Thymus (tissue), 11 donors: ENCODE measurements around the gene NADK. TPM values are rescaled to one million over a fixed set of nuclear protein-coding genes. Genes with fewer than 3 reads are reported as not detected.
A peak's percentile ranks its signal among the peaks of the same experiment; 100 is the strongest.
"Not testable (repeated sequence)": the region's sequence is repeated elsewhere in the genome, so short reads cannot be mapped to it uniquely, and the experiment has no call there.

Experiments used
- DNase-seq, 9 donors: peaks; one replicate each; pipeline ENCODE4 v3.0.0-alpha.2; 2013; ENCODE audit warnings: low spot score in 9 of 9, low read depth in 6 of 9, missing footprints in 1 of 9
- H3K27ac ChIP-seq, 2 donors: one replicate each; pipeline ENCODE4 v1.5.1; 2013; ENCODE audit warnings: control low read depth in 1 of 2, low read depth in 1 of 2, low read length in 1 of 2, mild to moderate bottlenecking in 1 of 2, moderate library complexity in 1 of 2
- H3K27me3 ChIP-seq, 2 donors: one replicate each; pipeline ENCODE4 v1.5.1; 2013; ENCODE audit warnings: low read length in 1 of 2; ENCODE audit not compliant: control insufficient read depth in 2 of 2, insufficient read depth in 1 of 2
- H3K36me3 ChIP-seq, 2 donors: one replicate each; pipeline ENCODE4 v1.5.1; 2013; ENCODE audit warnings: low read length in 1 of 2, mild to moderate bottlenecking in 1 of 2, moderate library complexity in 1 of 2; ENCODE audit not compliant: control insufficient read depth in 2 of 2, insufficient read depth in 2 of 2
- H3K4me1 ChIP-seq, 2 donors: one replicate each; pipeline ENCODE4 v1.5.1; 2013; ENCODE audit warnings: low read length in 2 of 2; ENCODE audit not compliant: control insufficient read depth in 2 of 2, insufficient read depth in 2 of 2
- H3K4me3 ChIP-seq, 2 donors: one replicate each; pipeline ENCODE4 v1.5.1; 2013; ENCODE audit warnings: low read length in 2 of 2, control low read depth in 1 of 2, mild to moderate bottlenecking in 1 of 2
- H3K9me3 ChIP-seq, 2 donors: one replicate each; pipeline ENCODE4 v1.5.1; 2013; ENCODE audit warnings: low read length in 1 of 2, mild to moderate bottlenecking in 1 of 2; ENCODE audit not compliant: control insufficient read depth in 2 of 2, insufficient read depth in 1 of 2
- WGBS: extraction: QIAGEN DNeasy Blood & Tissue Kit; methylation state at CpG from one replicate; pipeline ENCODE4 v1.1.7; 2013; 5-methylcytosine and 5-hydroxymethylcytosine counted together
- polyA plus RNA-seq: library from polyadenylated mRNA; stranded (reverse); fragments of 200-250 nt; gene quantifications from one replicate; pipeline ENCODE4 v1.2.3, GENCODE V29; 2013
- total RNA-seq: library from RNA; stranded (reverse); fragments of 120-200 nt; gene quantifications from one replicate; pipeline ENCODE4 v1.2.4, GENCODE V29; 2013
- donor health status: healthy.

NADK gene
- total and polyA plus RNA-seq, 2 donors = 25.0 to 60.0 TPM

GRCh38 chr1:1729116-1729816 lies 49.0 kb downstream of the NADK start:
- not testable (repeated sequence) for H3K27me3 ChIP-seq, H3K4me3 ChIP-seq, H3K4me1 ChIP-seq, H3K9me3 ChIP-seq, DNase-seq, H3K27ac ChIP-seq
- H3K36me3 ChIP-seq = peaks cover 14 to 21% of the 10 kb centered on the region in 2 donors
- 98% methylated on average over 12 of the region's 18 CpGs for WGBS

DNA sequence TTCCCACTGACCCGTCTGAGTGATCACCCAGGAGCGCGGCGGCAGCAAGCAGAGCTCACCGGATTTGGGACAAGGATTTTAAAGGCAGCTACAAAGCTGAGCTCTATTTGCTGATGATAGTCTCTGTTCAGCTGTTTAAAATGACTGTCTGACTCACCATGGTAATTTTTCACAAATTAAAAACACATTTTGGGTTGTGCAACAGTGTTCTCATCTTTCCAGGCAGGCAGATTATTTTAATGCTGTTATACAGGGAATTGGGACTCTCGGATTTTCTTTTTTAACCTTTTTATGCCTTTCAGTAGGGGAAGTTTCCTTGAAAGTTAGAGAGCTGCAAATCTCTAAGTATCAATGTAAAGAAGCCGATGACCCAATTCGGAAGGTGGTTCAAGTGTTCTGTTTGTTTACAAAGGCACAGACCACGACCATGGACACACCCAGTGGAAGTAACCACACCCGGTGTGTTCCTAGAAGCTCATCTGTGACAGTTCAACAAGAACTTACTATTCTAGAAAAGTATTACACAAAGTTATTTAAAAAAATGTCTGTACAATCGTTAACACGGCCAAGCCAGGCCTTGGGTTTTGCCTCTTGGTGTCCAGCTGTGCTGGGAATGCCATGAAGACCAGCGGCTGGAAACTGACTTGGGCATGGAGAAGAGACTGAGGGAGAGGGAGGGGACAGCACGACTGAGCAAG lies 49.8 kb downstream of the NADK start:
- WGBS = 88% methylated on average over 12 of the region's 14 CpGs
- H3K9me3 ChIP-seq, DNase-seq, H3K27ac ChIP-seq, H3K4me3 ChIP-seq, H3K4me1 ChIP-seq, H3K27me3 ChIP-seq: not testable (repeated sequence)
- H3K36me3 ChIP-seq = peaks cover 14 to 21% of the 10 kb centered on the region in 2 donors

DNA sequence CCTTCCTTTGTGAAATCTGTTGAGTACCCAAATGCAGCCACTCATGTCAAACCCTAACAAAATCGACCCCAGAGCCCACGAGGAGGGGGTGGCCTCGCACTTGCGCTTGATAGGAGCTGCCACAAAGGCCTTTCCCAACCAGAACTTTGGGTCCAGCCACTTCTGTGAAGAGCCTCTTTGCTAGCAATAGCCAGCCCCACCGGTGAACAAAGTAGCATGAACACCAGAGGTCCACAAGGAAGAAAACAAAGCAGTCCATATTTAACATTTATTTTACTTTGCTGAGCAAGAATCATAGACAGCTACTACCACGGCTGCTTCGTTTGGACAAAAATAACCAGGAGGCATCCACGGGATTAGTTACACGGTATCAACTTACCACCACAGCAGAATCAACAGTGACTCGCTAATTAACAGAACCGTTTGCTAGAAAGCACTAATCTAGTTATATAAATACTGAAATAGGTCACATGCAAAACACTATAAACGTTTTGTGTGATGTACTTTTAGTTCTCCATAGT lies 51.1 kb downstream of the NADK start:
- WGBS = 95% methylated on average over 11 of the region's 12 CpGs
- H3K4me3 ChIP-seq, H3K27me3 ChIP-seq, H3K4me1 ChIP-seq, H3K9me3 ChIP-seq, H3K27ac ChIP-seq, DNase-seq: not testable (repeated sequence)
- peaks cover 6 to 13% of the 10 kb centered on the region in 2 donors for H3K36me3 ChIP-seq

DNA sequence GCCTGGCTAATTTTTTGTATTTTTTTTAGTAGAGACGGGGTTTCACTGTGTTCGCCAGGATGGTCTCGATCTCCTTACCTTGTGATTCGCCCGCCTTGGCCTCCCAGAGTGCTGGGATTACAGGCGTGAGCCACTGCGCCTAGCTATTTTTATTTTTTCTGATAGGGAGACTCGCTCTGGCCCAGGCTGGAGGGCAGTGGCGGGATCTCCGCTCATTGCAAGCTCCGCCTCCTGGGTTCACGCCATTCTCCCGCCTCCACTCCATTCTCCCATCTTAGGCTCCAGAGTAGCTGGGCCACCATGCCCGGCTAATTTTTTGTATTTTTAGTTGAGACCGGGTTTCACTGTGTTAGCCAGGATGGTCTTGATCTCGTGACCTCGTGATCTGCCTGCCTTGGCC lies 52.2 kb downstream of the NADK start:
- not testable (repeated sequence) for H3K9me3 ChIP-seq
- 97% methylated on average over 17 of the region's 17 CpGs for WGBS

GRCh38 chr1:1724035-1724864 lies 54.0 kb downstream of the NADK start, which contains the start of gene CDK11A:
Gene CDK11A (minus strand): TSS chr1:1724357. CDS start chr1:1722818, 1,539 bp downstream.
- peak; percentile 90 to 100 (median 100) for DNase-seq
- H3K27ac ChIP-seq = peak within 1 kb of the TSS; percentile 80 to 90
- not testable (repeated sequence) for H3K4me1 ChIP-seq, H3K27me3 ChIP-seq, H3K9me3 ChIP-seq
- peaks cover 5 to 20% of the 10 kb centered on the region in 2 donors for H3K36me3 ChIP-seq
- under 1% methylated on average over 48 of the region's 78 CpGs for WGBS
- peak within 1 kb of the TSS; percentile 44 to 73 for H3K4me3 ChIP-seq

More for the DNA sequence above, 52.2 kb downstream of the NADK start:
- peaks cover 9 to 14% of the 10 kb centered on the region in 2 donors for H3K36me3 ChIP-seq
- H3K27me3 ChIP-seq, H3K4me3 ChIP-seq, DNase-seq, H3K27ac ChIP-seq, H3K4me1 ChIP-seq: not testable (repeated sequence)

DNA sequence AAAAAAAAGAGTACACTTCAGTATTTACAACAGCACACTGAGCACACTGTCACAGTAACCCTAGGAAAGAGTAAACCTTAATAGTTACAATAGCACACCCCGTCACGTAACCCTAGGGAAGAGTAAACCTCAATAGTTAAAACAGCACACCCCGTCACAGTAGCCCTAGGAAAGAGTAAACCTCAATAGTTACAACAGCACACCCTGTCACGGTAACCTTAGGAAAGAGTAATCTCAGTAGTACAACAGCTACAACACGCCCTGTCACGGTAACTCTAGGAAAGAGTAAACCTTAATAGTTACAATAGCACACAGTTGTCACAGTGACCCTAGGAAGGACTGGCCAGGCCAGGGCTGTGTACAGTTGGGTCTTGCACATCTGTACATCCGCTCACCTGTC lies 57.1 kb downstream of the NADK start:
- Histone ChIP-seq H3K27me3 (no peaks in the 10 kb centered on the region), H3K4me1 (no peaks in the 10 kb centered on the region), H3K36me3 (peaks cover 11 to 32% of the 10 kb centered on the region in 2 donors), H3K27ac (no peak overlapping the region), H3K4me3 (no peak overlapping the region), H3K9me3 (no peaks in the 10 kb centered on the region)
- 83% methylated on average over 7 of the region's 7 CpGs for WGBS
- DNase-seq = no peak

GRCh38 chr1:1715109-1715883 lies 63.0 kb downstream of the NADK start:
- H3K27ac ChIP-seq, H3K4me3 ChIP-seq, H3K27me3 ChIP-seq, H3K4me1 ChIP-seq, H3K9me3 ChIP-seq, DNase-seq: not testable (repeated sequence)
- 93% methylated on average over 14 of the region's 18 CpGs for WGBS
- H3K36me3 ChIP-seq = peaks cover 12 to 19% of the 10 kb centered on the region in 2 donors

DNA sequence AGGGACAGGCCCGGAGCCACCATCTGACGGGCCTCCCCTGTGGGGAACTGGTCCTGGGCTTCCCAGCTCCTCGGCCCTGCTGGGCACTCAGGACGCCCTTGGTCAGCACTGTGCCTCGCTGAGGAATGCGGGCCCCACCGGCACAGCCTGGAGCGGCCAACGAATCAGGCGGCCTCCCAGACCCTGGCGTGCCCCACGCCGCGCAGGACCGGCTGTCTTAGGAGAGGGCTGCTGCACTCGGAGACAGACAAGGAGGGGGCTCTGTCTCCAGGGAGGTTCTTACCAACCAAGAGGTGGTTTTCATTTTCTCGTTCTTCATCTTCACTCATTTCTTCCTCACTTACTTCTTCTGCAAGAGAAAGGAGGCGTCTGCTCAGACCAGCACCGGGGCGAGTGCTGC lies 70.4 kb downstream of the NADK start:
- H3K27me3 ChIP-seq, DNase-seq, H3K4me3 ChIP-seq, H3K27ac ChIP-seq, H3K4me1 ChIP-seq, H3K9me3 ChIP-seq: not testable (repeated sequence)
- WGBS = 100% methylated on average over 4 of the region's 20 CpGs
- H3K36me3 ChIP-seq = peaks cover 5 to 13% of the 10 kb centered on the region in 2 donors
